Stomach smooth muscle (tissue), 2 donors: Measurements from ENCODE around the gene RPS6KA2.

Experiments used
- H3K27ac ChIP-seq: one replicate; pipeline ENCODE4 v1.7.0; 2013; ENCODE audit warnings: mild to moderate bottlenecking, low read length, inconsistent platforms
- H3K27me3 ChIP-seq, 2 donors: one replicate each; pipeline ENCODE4 v1.7.0; 2013; ENCODE audit warnings: low read length in 2 of 2; ENCODE audit not compliant: insufficient read depth in 2 of 2, control insufficient read depth in 1 of 2
- H3K36me3 ChIP-seq, 2 donors: one replicate each; pipeline ENCODE4 v1.7.0; 2013; ENCODE audit warnings: low read length in 2 of 2; ENCODE audit not compliant: control insufficient read depth in 2 of 2, insufficient read depth in 2 of 2
- H3K4me1 ChIP-seq: one replicate; pipeline ENCODE4 v1.7.0; 2013; ENCODE audit warnings: low read length; ENCODE audit not compliant: control insufficient read depth, insufficient read depth
- H3K4me3 ChIP-seq, 2 donors: one replicate each; pipeline ENCODE4 v1.7.0; 2013; ENCODE audit warnings: low read length in 2 of 2
- H3K9ac ChIP-seq, 2 donors: one replicate each; pipeline ENCODE4 v1.7.0; 2013; ENCODE audit warnings: low read length in 2 of 2, mild to moderate bottlenecking in 1 of 2
- H3K9me3 ChIP-seq, 2 donors: one replicate each; pipeline ENCODE4 v1.7.0; 2013; ENCODE audit warnings: low read length in 2 of 2; ENCODE audit not compliant: control insufficient read depth in 2 of 2
- donor health status: healthy.
- donor health status: Pancreatic carcinoma.

Gene RPS6KA2

DNA sequence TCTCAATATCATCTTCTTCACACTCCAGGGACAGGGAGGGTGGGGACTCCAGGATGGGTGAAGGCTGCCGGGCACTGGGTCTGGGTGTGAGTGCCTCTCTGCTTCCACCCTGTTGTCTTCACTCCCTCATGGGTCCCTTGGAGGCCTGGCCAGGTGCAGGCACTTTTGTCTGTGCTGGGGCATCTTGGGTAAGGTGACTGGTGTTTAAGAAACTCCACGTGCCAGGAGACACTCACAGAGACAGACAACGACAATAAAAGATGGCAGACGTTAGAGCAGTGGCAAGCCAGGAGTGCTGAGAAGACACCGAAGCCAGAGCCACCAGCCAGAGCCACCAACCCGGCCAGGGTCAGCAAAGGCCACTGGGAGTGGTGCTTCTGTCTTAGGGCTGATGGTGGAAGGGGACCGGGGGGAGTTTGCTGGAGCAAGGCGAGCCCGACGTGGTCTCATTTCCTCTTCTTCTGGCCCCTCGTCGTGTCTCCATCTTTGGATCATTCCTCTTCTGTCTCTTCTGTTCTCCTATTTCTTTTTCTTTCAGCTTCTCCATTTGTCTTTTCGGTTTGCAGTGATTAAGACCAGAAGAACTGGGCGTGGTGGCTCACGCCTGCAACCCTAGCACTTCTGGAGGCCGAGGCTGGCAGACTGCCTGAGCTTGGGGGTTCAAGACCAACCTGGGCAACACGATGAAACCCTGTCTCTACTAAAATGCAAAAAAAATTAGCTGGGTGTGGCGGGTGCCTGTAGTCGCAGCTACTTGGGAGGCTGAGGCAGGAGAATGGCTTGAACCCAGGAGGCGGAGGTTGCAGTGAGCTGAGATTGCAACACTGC is 131.3 kb downstream of the RPS6KA2 start:
- Histone ChIP-seq H3K27me3 (no peaks in the 10 kb centered on the region), H3K9me3 (no peaks in the 10 kb centered on the region), H3K36me3 (peaks cover 8 to 12% of the 10 kb centered on the region in 2 donors), H3K4me1 (no peaks in the 10 kb centered on the region), H3K9ac (no peak overlapping the region), H3K4me3 (no peak overlapping the region), H3K27ac (no peak overlapping the region)

DNA sequence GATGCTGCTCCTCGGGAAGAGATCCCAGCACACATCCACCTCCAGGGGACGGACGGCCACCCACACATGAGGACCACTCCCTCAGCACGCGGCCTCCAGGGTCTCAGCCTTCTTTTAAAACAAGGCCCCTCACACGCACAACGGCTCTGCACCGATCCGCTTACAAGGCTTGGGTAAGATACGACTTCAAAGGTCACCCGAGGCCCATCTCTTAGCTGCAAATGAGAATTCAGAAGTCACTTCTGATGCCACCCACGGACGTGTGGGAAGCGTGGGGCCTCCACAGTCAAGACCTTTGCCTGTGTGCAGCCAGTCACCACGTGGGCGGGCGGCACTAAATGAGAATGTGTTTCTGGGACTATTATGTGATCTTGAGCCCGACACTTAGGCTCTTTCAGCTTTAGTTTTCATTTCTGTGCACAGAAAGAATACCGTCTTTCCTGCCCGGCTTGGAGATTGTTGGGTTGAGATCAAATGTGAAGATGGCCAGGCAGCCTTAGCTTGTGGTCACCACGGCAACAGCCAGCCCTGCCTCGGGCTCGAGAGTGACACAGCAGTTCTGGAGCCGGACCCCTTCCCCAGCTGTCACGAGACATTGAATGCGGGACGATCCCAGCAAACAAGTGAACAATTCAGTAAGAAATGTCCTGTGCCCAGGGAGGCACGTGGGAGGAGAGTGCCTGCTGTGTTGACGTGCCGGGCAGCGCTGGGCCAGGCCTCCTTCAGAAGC is 132.1 kb downstream of the RPS6KA2 start:
- H3K9me3 ChIP-seq: no peaks in the 10 kb centered on the region
- peaks cover 6 to 8% of the 10 kb centered on the region in 2 donors for H3K36me3 ChIP-seq
- H3K27ac ChIP-seq: no peak overlapping the region
- H3K9ac ChIP-seq: no peak overlapping the region
- H3K4me3 ChIP-seq: no peak overlapping the region
- H3K27me3 ChIP-seq: no peaks in the 10 kb centered on the region
- no peaks in the 10 kb centered on the region for H3K4me1 ChIP-seq

DNA sequence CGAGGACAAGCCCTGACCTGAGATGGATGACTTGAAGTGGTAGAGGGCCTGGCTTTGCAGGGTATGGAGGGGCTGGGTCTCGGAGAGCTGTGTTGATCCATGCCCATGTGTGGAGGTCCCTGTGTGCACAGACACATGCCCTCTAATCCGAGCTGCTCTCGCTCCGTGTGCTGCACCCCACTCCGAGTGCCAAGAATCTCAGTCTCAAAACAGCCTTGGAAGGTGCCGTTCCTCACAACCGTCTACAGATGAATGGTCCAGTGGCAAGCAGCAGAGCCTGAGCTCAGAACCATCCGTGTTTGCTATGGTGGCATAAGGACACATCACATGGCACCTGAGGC is 133.0 kb downstream of the RPS6KA2 start:
- no peaks in the 10 kb centered on the region for H3K9me3 ChIP-seq
- peaks cover 7 to 8% of the 10 kb centered on the region in 2 donors for H3K36me3 ChIP-seq
- no peaks in the 10 kb centered on the region for H3K27me3 ChIP-seq
- no peak overlapping the region for H3K9ac ChIP-seq
- no peak overlapping the region for H3K27ac ChIP-seq
- no peak overlapping the region for H3K4me3 ChIP-seq
- no peaks in the 10 kb centered on the region for H3K4me1 ChIP-seq

DNA sequence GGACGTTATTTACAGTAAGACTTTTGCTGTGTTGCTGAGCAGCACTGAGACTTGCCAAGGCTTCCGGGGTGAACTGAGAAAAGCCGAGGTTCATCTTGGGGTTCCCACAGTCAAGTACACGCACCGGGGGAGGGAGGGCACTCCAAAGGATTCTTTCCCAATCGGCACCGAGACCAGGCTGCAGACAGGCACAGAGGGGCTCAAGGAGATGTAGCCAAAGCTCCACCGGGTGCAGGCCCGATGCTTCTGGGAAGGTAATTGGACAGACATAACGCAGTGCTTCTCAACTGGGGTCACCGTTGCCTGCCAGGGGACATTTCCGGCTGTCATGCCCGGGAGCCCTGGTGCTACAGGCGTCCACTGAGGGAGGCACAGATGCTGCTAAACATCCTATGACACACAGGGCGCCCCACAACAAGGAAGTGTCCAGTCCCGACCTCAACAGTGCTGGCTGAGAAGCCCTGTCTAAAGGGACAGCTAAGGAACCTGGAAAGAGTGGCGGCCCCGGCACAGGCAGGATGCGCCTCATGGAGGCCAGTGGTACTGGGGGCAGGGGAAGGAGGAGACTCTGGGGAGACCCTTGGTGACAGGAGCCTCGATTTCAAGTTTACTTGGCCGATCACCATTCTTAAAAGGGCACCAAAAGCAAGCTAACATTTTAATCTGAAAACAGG is 133.5 kb downstream of the RPS6KA2 start:
- Histone ChIP-seq H3K36me3 (peaks cover 7 to 8% of the 10 kb centered on the region in 2 donors), H3K4me3 (no peak overlapping the region), H3K9me3 (no peaks in the 10 kb centered on the region), H3K4me1 (no peaks in the 10 kb centered on the region), H3K9ac (no peak overlapping the region), H3K27me3 (no peaks in the 10 kb centered on the region), H3K27ac (no peak overlapping the region)

DNA sequence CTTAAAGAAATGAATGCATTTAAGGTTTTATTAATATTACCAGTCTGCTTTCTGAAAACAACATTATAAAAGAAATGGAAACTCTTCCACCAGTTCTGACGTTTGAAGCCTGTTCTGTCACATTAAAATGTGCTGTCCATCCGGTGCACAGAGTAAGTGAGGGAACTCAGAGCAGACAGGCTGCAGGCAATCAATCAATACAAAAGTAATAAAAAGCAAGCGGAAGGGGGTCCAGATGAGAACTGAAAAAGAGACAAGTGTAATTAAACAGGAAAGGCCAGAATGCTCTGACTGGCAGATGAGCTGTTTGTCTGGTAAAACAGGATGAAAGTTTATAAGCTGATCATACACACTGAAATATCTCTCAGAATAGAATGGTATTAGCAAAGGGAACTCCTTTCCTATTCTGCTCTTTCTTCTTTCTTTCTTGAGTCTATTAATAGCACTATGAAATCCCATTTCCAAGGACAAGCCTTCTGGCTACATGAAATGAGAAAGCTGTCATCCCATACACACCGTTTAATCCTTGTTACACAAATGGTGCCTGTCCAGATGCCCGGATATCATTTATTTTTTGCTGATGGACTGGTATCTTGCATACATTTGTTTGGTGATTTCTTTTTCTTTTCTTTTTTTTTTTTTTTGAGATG is 134.8 kb downstream of the RPS6KA2 start:
- H3K27ac ChIP-seq: no peak overlapping the region
- no peak overlapping the region for H3K4me3 ChIP-seq
- H3K9me3 ChIP-seq: no peaks in the 10 kb centered on the region
- H3K9ac ChIP-seq: no peak overlapping the region
- peaks cover 8 to 9% of the 10 kb centered on the region in 2 donors for H3K36me3 ChIP-seq
- H3K27me3 ChIP-seq: no peaks in the 10 kb centered on the region
- no peaks in the 10 kb centered on the region for H3K4me1 ChIP-seq

DNA sequence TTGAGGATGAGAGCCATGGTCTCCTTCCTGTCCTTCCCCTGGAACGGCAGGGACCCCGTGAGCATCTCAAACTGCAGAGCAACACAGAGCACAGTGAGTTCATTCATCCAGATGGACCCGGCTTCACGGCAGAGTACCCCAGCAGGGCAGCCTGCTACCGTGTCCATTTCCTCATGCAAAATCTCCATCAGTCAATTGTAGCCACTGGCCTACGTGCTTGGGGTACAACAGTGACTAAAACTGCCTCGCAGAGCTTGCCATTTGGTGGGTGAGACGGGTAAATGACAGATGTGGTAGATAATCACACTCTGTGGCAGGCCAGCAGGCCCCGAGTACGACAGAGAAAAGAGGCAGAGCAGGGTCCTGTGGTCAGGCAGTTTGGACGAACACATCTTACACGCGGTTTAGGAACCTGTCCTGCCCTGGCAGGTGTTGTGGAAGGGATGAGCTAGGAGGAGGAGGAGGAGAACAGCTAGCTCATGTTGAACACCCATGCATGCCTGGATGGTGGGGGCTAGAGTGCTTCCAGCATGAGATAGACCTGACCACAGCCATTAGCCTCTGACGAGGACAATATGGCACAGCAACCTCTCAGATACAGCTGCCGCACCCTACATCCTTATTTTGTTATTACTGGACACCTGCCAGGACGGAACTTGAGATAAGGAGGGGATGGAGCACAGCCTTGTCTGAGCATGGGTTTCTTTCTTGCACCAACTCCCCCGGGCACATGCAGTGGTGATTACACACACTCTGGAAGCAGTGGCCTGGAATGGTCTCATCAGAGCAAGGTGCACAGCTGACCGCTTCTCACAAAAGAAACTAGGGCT is 136.2 kb downstream of the RPS6KA2 start:
- no peak overlapping the region for H3K27ac ChIP-seq
- H3K9ac ChIP-seq: no peak overlapping the region
- H3K27me3 ChIP-seq: no peaks in the 10 kb centered on the region

DNA sequence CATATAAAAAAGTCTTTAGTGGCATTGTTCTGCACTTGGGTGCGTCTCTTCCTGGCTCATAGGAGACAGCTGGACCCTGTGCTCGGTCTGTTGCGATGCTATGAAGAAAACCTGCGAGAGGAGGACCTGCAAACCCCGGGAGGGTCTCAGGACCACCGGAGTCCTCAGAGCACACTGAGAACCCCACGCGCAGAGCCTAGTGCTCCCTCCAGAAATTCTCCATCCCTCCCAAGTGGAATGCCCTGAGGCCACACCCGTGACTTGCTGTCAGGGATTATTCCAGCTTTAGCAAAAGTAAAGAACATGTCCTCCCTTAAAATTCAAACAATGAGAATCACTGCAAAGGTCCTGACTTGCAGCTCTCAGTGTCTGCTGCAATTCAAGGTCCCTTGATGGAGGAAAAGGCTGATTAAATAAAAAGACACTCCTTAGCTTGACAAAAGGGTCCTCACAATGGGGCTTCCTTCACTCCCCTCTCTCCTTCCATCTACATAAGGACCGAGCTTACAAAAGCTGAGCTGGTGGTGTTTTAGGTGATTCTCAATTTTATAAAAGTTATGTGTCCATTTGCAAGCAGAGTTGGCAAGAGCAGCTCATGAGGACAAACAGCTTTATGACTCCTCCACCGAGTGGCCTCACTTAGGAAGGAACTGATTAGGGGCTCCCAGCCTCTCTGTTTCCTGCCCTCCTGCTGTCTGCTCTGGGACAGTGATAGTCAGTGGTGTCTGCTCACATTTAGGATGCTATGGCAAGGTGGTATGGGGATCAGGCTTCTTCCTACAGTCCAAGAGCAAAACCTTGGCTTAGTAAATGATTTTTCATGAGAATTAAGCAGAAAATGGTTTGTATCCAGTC is 137.5 kb downstream of the RPS6KA2 start:
- H3K36me3 ChIP-seq: peaks cover 9 to 16% of the 10 kb centered on the region in 2 donors
- no peak overlapping the region for H3K4me3 ChIP-seq
- no peak overlapping the region for H3K27ac ChIP-seq
- no peaks in the 10 kb centered on the region for H3K9me3 ChIP-seq
- no peaks in the 10 kb centered on the region for H3K4me1 ChIP-seq
- no peak overlapping the region for H3K9ac ChIP-seq
- H3K27me3 ChIP-seq: no peaks in the 10 kb centered on the region

More for the DNA sequence above, 136.2 kb downstream of the RPS6KA2 start:
- no peaks in the 10 kb centered on the region for H3K9me3 ChIP-seq
- no peaks in the 10 kb centered on the region for H3K4me1 ChIP-seq
- H3K36me3 ChIP-seq: peaks cover 10 to 13% of the 10 kb centered on the region in 2 donors
- H3K4me3 ChIP-seq: no peak overlapping the region

DNA sequence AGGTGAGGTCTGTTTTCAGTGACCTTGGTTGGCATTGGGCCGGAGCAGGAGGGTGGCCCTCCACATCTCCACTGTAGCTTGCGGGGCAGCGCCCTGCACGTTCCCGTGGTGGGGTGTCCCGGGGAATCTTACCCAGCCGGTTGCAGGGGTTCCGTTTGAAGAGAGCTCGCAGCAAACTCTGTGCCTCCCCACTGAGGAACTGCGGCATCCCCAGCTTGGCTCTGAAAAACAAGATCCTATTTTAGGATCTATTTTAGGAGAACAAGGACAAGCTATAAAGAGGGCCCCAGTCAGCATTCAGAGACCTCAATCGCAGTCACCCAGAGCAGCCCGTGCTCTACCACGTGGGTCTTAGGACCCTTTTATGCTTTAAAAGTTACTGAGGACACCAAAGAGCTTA is 138.3 kb downstream of the RPS6KA2 start:
- Histone ChIP-seq H3K27ac (no peak overlapping the region), H3K4me3 (no peak overlapping the region), H3K4me1 (no peaks in the 10 kb centered on the region), H3K9me3 (no peaks in the 10 kb centered on the region), H3K27me3 (no peaks in the 10 kb centered on the region), H3K9ac (no peak overlapping the region), H3K36me3 (peaks cover 4 to 14% of the 10 kb centered on the region in 2 donors)

DNA sequence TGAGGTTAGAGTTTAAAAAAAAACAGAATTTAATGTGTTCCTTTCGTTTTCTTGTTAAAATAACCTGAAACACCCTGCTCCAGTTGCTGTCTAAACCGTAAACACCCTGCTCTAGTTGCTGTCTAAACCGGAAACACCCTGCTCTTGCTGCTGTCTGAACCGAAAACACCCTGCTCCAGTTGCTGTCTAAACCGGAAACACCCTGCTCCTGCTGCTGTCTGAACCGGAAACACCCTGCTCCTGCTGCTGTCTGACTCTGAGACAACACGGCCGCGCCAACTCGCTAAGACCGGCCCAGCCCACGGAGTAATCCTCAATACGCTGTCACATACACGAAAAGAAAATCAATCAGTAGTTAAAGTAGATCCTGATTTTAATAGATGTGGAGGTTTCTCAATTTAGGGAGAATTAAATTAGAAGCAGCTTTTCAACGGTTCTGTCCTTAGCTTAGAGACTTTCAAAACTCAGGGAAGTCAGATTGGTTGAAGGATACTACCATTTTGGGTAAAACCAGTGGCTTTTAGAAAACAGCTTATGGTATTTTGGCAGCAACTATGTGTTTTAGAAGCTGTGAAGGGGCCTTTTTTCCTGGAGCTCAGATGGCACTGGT is 138.9 kb downstream of the RPS6KA2 start:
- Histone ChIP-seq H3K9me3 (no peaks in the 10 kb centered on the region), H3K4me3 (no peak overlapping the region), H3K36me3 (peaks cover 4 to 13% of the 10 kb centered on the region in 2 donors), H3K27ac (no peak overlapping the region), H3K9ac (no peak overlapping the region), H3K4me1 (no peaks in the 10 kb centered on the region), H3K27me3 (no peaks in the 10 kb centered on the region)
